Thyroid gland (tissue), 4 donors: ENCODE results near the gene TNFRSF12A. TPM values are rescaled to one million over a fixed set of nuclear protein-coding genes. Genes with fewer than 3 reads are reported as not detected.

Experiments used
- DNase-seq, 2 donors: peaks; one replicate each; pipeline ENCODE4 v3.0.0-alpha.2; 2019
- H3K27ac ChIP-seq, 3 donors: fragments of 200-600 bp; sonication (generic); 1 replicate in 2 of 3; 2 replicates in 1 of 3; pipeline ENCODE4 v1.5.1; 2016 to 2019; ENCODE audit warnings: mild to moderate bottlenecking in 1 of 3, moderate library complexity in 1 of 3
- H3K27me3 ChIP-seq: fragments of 200-600 bp; sonication (generic); one replicate; pipeline ENCODE4 v1.5.1; 2019
- H3K36me3 ChIP-seq, 2 donors: fragments of 200-600 bp; sonication (generic); one replicate each; pipeline ENCODE4 v1.5.1; 2016 to 2019
- H3K4me1 ChIP-seq, 2 donors: fragments of 200-600 bp; sonication (generic); one replicate each; pipeline ENCODE4 v1.5.1; 2017 to 2019
- H3K4me3 ChIP-seq, 3 donors: fragments of 200-600 bp; sonication (generic); replicated peaks in 1 of 3; 1 replicate in 2 of 3; 2 replicates in 1 of 3; pipeline ENCODE4 v1.5.1; 2016; ENCODE audit warnings: mild to moderate bottlenecking in 1 of 3
- H3K9me3 ChIP-seq: fragments of 200-600 bp; sonication (generic); one replicate; pipeline ENCODE4 v1.5.1; 2017
- POLR2A ChIP-seq, 2 donors: fragments of 450-650 bp; IDR thresholded peaks; one replicate each; pipeline ENCODE4 v1.6.1; 2017; ENCODE audit warnings: antibody characterized with exemption in 2 of 2, mild to moderate bottlenecking in 2 of 2, moderate library complexity in 1 of 2
- WGBS, 2 donors: methylation state at CpG; one replicate each; pipeline ENCODE4 v1.1.5; 2017; 5-methylcytosine and 5-hydroxymethylcytosine counted together
- intact Hi-C: fragments of 100-400 bp; cut with DNase I; formaldehyde crosslinking; loops from one replicate; pipeline ENCODE4 v1.15.1; 2023
- total RNA-seq, 4 donors: library from RNA; depleted of rRNA; stranded (reverse); fragments of >200 nt; gene quantifications; one replicate each; pipeline ENCODE4 v1.2.3, GENCODE V29; 2016
- TF ChIP-seq, protein P1 (sequence below), 6 experiments: fragments of 200-600 bp in 3 of 6; fragments of 450-650 bp in 3 of 6; sonication (generic) in 3 of 6; IDR thresholded peaks; one replicate each; pipeline ENCODE4 v1.5.1; 2016 to 2019; ENCODE audit warnings: antibody characterized with exemption in 6 of 6, mild to moderate bottlenecking in 2 of 6, inconsistent platforms in 1 of 6, moderate library complexity in 1 of 6

TNFRSF12A gene
- total RNA-seq, 4 donors from 2014 or later: 47.9 to 110 (median 67.0) TPM

DNA sequence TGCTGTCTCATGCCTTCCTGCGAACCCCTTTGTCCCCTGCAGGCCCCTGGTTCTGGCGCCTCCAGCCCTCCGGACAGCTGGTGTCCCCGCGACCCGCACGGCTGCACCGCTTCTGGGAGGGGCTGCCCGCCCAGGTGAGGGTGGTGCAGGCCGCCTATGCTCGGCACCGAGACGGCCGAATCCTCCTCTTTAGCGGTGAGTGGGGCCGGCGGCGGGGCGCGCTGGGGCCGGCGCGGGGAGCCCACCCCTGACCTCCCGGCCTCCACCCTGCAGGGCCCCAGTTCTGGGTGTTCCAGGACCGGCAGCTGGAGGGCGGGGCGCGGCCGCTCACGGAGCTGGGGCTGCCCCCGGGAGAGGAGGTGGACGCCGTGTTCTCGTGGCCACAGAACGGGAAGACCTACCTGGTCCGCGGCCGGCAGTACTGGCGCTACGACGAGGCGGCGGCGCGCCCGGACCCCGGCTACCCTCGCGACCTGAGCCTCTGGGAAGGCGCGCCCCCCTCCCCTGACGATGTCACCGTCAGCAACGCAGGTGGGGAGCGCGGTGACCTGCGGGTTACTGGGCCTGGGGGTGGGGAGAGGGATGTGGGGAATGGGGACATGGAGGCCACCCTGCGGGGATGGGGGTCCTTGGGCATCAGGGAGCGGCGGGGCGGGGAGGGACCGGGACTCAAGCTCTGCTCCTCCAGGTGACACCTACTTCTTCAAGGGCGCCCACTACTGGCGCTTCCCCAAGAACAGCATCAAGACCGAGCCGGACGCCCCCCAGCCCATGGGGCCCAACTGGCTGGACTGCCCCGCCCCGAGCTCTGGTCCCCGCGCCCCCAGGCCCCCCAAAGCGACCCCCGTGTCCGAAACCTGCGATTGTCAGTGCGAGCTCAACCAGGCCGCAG, 38.2 kb downstream of the TNFRSF12A start:
- H3K9me3 ChIP-seq: no peaks in the 10 kb centered on the region
- no peak for TF ChIP-seq POLR2A (IDR thresholded peaks at IDR 0.05)
- TF ChIP-seq, protein P1, sequence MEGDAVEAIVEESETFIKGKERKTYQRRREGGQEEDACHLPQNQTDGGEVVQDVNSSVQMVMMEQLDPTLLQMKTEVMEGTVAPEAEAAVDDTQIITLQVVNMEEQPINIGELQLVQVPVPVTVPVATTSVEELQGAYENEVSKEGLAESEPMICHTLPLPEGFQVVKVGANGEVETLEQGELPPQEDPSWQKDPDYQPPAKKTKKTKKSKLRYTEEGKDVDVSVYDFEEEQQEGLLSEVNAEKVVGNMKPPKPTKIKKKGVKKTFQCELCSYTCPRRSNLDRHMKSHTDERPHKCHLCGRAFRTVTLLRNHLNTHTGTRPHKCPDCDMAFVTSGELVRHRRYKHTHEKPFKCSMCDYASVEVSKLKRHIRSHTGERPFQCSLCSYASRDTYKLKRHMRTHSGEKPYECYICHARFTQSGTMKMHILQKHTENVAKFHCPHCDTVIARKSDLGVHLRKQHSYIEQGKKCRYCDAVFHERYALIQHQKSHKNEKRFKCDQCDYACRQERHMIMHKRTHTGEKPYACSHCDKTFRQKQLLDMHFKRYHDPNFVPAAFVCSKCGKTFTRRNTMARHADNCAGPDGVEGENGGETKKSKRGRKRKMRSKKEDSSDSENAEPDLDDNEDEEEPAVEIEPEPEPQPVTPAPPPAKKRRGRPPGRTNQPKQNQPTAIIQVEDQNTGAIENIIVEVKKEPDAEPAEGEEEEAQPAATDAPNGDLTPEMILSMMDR (IDR thresholded peaks at IDR 0.05): no peak
- peak; percentile 51 to 53 for DNase-seq
- H3K4me1 ChIP-seq: peaks cover 14 to 19% of the 10 kb centered on the region in 2 donors
- WGBS, 2 donors: 16 to 40% methylated on average over 8 to 9 of the region's 77 CpGs
- H3K27me3 ChIP-seq: no peaks in the 10 kb centered on the region
- peak overlapping the region; percentile 43 to 66 (median 59) for H3K4me3 ChIP-seq
- intact Hi-C loops: no loop called here
- H3K27ac ChIP-seq: peak overlapping the region in 2 of 3 donors; percentile 72 to 75
- no peaks in the 10 kb centered on the region for H3K36me3 ChIP-seq

DNA sequence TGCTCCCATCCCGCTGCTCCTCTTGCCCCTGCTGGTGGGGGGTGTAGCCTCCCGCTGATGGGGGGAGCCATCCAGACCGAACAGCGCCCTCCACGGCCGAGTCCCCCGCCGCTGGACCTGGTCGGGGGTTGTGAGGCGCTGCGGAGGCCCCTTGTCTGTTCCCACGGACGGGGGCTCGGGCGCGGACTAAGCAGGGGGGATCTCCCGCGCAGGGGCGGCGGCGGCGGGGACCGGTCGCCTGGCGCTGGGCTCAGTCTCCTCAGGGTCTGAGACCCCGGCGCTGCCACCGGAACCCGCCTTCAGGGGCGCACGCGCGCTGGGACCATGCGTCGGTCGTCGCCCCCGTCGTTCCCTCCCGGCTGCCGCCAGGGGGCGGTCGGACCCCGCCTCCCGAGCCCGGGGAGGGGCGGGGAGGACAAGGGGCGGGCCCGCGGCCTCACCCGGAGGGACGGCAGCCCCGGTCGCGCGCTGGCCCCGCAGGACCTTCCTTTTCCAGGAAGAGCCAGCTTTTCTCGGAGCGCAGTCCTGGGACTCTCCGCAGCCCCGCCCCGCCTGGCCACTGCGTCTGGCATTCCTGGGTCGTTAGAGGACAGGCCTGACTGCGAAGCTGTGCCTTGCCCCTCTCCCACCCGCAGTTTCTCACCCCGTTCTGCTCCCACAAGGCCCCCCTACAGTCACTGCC, 39.0 kb downstream of the TNFRSF12A start:
- Histone ChIP-seq H3K4me1 (peaks cover 14 to 19% of the 10 kb centered on the region in 2 donors), H3K27me3 (no peaks in the 10 kb centered on the region), H3K36me3 (no peaks in the 10 kb centered on the region), H3K27ac (peak overlapping the region; percentile 74 to 88 (median 75)), H3K4me3 (peak overlapping the region; percentile 43 to 66 (median 59)), H3K9me3 (no peaks in the 10 kb centered on the region)
- 0 to 1% methylated on average over 4 to 14 of the region's 67 CpGs for WGBS, 2 donors
- intact Hi-C loops: no loop called here
- TF ChIP-seq POLR2A (IDR thresholded peaks at IDR 0.05): peak in 1 of 2 donors; percentile 47
- TF ChIP-seq, protein P1 (IDR thresholded peaks at IDR 0.05): peak; percentile 34 to 98 (median 96)
- peak; percentile 85 to 86 for DNase-seq

DNA sequence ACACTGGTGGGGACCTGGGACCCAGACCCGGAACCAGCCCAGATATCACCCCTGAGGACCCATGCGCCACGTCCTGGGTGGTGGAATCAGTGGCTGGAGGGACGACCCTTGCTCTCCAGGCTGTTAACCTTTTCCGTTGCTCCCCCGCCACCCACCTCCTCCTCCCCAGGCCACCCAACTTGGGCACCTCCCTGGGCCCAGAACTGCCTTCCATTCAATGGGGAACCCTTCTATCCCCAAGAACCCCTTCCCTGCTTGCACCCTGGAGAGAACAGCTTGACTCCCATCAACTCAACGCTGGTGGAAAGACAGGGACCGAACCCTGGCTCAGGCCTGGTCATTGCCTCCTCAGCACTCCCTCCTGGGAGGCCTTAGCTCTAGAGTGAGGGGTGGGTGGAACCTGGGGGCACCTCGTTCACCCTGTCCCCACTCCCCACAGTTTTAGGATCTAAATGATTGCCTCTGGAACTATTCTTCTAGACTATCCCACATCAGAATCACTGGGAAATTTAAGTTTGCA, 39.6 kb downstream of the TNFRSF12A start:
- no peak for TF ChIP-seq POLR2A (IDR thresholded peaks at IDR 0.05)
- TF ChIP-seq, protein P1 (IDR thresholded peaks at IDR 0.05): no peak
- intact Hi-C loops: loop anchor here (10.0 kb wide), 1 partner anchor 65 kb away; no protein-coding TSS in a partner anchor

DNA sequence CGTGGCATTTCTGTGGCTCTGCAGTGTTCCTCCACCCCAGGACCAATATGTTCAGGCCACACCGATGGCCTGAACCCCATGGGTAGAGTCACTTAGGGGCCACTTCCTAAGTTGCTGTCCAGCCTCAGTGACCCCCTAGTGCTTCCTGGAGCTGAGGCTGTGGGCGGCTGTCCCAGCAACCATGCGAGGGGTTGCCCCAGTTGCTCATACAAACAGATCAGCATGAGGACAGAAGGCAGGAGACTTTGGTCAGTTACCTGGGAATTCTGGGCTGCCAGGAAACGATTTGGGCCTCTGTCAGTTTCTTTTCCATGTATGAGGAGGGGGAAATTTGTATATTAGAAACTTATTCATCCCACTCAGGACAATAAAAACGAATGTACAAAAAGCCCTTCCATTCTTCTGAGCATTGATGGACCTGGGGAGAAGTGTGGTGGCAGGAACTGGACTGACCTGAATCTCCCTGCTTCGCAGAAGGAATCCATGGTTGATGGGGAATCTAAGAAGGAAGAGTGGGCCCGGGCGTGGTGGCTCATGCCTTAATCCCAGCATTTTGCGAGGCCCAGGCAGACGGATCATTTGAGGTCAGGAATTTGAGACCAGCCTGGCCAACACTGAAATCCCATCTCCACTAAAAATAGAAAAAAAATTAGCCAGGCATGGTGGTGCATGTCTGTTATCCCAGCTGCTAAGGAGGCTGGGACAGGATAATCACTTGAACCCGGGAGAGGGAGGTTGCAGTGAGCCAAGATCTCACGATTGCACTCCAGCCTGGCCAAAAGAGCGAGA, 40.4 kb downstream of the TNFRSF12A start:
- Histone ChIP-seq H3K4me1 (peaks cover 14 to 31% of the 10 kb centered on the region in 2 donors), H3K27ac (peak overlapping the region in 2 of 3 donors; percentile 75 to 88), H3K9me3 (no peaks in the 10 kb centered on the region), H3K27me3 (no peaks in the 10 kb centered on the region), H3K36me3 (no peaks in the 10 kb centered on the region), H3K4me3 (no peak overlapping the region)
- intact Hi-C loops: loop anchor here (10.0 kb wide), 1 partner anchor 64 kb away; no protein-coding TSS in a partner anchor
- no peak for DNase-seq
- no peak for TF ChIP-seq POLR2A (IDR thresholded peaks at IDR 0.05)
- TF ChIP-seq, protein P1 (IDR thresholded peaks at IDR 0.05): no peak
- WGBS, 2 donors: 84 to 87% methylated on average over 14 of the region's 14 CpGs

More for the DNA sequence above, 39.6 kb downstream of the TNFRSF12A start:
- no peaks in the 10 kb centered on the region for H3K9me3 ChIP-seq
- peak overlapping the region in 2 of 3 donors; percentile 9 to 59 for H3K4me3 ChIP-seq
- H3K27me3 ChIP-seq: no peaks in the 10 kb centered on the region
- 59 to 62% methylated on average over 9 of the region's 9 CpGs for WGBS, 2 donors
- no peaks in the 10 kb centered on the region for H3K36me3 ChIP-seq
- no peak for DNase-seq
- peaks cover 14 to 24% of the 10 kb centered on the region in 2 donors for H3K4me1 ChIP-seq
- H3K27ac ChIP-seq: peak overlapping the region; percentile 74 to 88 (median 75)
